Endothelial cell of umbilical vein (primary cell): ENCODE results near the gene ASGR2.

Experiments
- EZH2 ChIP-seq: IDR thresholded peaks from 2 replicates; pipeline ENCODE4 v1.6.1; 2012; ENCODE audit warnings: borderline replicate concordance, low read depth, mild to moderate bottlenecking, moderate library complexity, low read length, inconsistent platforms; ENCODE audit not compliant: severe bottlenecking
- POLR2A ChIP-seq: IDR thresholded peaks from 2 replicates; pipeline ENCODE4 v1.6.1; 2012; ENCODE audit warnings: low read depth, mild to moderate bottlenecking, control low read depth, low read length
- POLR2AphosphoS5 ChIP-seq: IDR thresholded peaks from 2 replicates; pipeline ENCODE4 v1.6.1; 2012; ENCODE audit warnings: low read depth, mild to moderate bottlenecking, control low read depth, low read length, moderate library complexity; ENCODE audit not compliant: insufficient read depth
- TF ChIP-seq, protein P1 (sequence below), 2 donors: IDR thresholded peaks; 1 replicate in 1 of 2; 2 replicates in 1 of 2; pipeline ENCODE4 v1.5.1; 2011; ENCODE audit warnings: low read length in 2 of 2, mild to moderate bottlenecking in 2 of 2, moderate library complexity in 2 of 2, control low read depth in 1 of 2, inconsistent platforms in 1 of 2, low read depth in 1 of 2; ENCODE audit not compliant: insufficient read depth in 1 of 2; ENCODE audit errors: extremely low read depth in 1 of 2
- TF ChIP-seq, protein P2 (sequence below): IDR thresholded peaks from 2 replicates; pipeline ENCODE4 v1.6.1; 2011; ENCODE audit not compliant: insufficient read depth, insufficient read length

DNA sequence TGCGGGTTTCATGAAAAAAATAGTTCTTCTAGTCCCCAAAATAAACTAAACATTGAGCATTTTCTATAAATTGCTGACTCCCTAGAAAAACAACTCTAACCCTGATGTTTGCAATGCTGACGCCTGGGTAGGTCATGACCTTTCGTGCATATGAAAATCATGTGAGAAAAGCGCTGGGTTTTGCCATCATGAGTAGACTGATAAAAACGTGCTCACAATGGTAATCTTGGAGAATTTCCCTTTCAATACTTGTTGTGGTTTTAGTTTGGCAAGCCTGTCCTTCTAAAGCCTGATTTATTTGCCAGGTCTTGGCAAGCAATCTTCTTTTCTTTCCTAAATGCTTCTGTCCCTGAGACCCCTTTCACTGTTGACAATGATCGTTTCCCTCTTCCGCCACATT is 30.5 kb downstream of the ASGR2 start:
- TF ChIP-seq, protein P1, sequence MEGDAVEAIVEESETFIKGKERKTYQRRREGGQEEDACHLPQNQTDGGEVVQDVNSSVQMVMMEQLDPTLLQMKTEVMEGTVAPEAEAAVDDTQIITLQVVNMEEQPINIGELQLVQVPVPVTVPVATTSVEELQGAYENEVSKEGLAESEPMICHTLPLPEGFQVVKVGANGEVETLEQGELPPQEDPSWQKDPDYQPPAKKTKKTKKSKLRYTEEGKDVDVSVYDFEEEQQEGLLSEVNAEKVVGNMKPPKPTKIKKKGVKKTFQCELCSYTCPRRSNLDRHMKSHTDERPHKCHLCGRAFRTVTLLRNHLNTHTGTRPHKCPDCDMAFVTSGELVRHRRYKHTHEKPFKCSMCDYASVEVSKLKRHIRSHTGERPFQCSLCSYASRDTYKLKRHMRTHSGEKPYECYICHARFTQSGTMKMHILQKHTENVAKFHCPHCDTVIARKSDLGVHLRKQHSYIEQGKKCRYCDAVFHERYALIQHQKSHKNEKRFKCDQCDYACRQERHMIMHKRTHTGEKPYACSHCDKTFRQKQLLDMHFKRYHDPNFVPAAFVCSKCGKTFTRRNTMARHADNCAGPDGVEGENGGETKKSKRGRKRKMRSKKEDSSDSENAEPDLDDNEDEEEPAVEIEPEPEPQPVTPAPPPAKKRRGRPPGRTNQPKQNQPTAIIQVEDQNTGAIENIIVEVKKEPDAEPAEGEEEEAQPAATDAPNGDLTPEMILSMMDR (IDR thresholded peaks at IDR 0.05; ENCODE audit: extremely low read depth in 1 of 2, insufficient read depth in 1 of 2, low read depth in 1 of 2, low read length in 2 of 2) = no peak
- TF ChIP-seq POLR2AphosphoS5 (no peak), EZH2 (no peak), POLR2A (no peak)
- TF ChIP-seq, protein P2, sequence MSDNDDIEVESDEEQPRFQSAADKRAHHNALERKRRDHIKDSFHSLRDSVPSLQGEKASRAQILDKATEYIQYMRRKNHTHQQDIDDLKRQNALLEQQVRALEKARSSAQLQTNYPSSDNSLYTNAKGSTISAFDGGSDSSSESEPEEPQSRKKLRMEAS = no peak
